ENCODE results near the gene ATP8A2.

ATP8A2 gene

GRCh38 chr13:25764378-25764777 lies 392.6 kb downstream of the ATP8A2 start:
- no peak overlapping the region for H3K4me3 ChIP-seq (ENCODE audit: low read depth, low read length)
- no peak for DNase-seq (ENCODE audit: low read depth)
- TF ChIP-seq CTCF (IDR thresholded peaks at IDR 0.05; ENCODE audit: low read depth, low read length) (no peak), MAX (IDR thresholded peaks at IDR 0.05; ENCODE audit: low read depth, low read length) (no peak), MYC (IDR thresholded peaks at IDR 0.05; ENCODE audit: low read depth, low read length) (no peak), POLR2A (IDR thresholded peaks at IDR 0.05; ENCODE audit: extremely low read depth, insufficient read length) (no peak)

GRCh38 chr13:25765266-25765665 lies 393.5 kb downstream of the ATP8A2 start:
- DNase-seq (ENCODE audit: low read depth), result no peak

GRCh38 chr13:25766576-25766975 lies 394.8 kb downstream of the ATP8A2 start:
- no peak for DNase-seq (ENCODE audit: low read depth)
- TF ChIP-seq MYC (IDR thresholded peaks at IDR 0.05; ENCODE audit: low read depth, low read length) (no peak), POLR2A (IDR thresholded peaks at IDR 0.05; ENCODE audit: extremely low read depth, insufficient read length) (no peak), CTCF (IDR thresholded peaks at IDR 0.05; ENCODE audit: low read depth, low read length) (no peak), MAX (IDR thresholded peaks at IDR 0.05; ENCODE audit: low read depth, low read length) (no peak)
- no peak overlapping the region for H3K4me3 ChIP-seq (ENCODE audit: low read depth, low read length)

More at GRCh38 chr13:25765266-25765665, 393.5 kb downstream of the ATP8A2 start:
- no peak overlapping the region for H3K4me3 ChIP-seq (ENCODE audit: low read depth, low read length)
- TF ChIP-seq CTCF (IDR thresholded peaks at IDR 0.05; ENCODE audit: low read depth, low read length), result no peak
- TF ChIP-seq MYC (IDR thresholded peaks at IDR 0.05; ENCODE audit: low read depth, low read length), result no peak
- TF ChIP-seq POLR2A (IDR thresholded peaks at IDR 0.05; ENCODE audit: extremely low read depth, insufficient read length), result no peak
- no peak for TF ChIP-seq MAX (IDR thresholded peaks at IDR 0.05; ENCODE audit: low read depth, low read length)

- TF ChIP-seq MAX (IDR thresholded peaks at IDR 0.05; ENCODE audit: low read depth, low read length), result no peak
- TF ChIP-seq POLR2A (IDR thresholded peaks at IDR 0.05; ENCODE audit: extremely low read depth, insufficient read length), result no peak
- TF ChIP-seq MYC (IDR thresholded peaks at IDR 0.05; ENCODE audit: low read depth, low read length), result no peak
- TF ChIP-seq CTCF (IDR thresholded peaks at IDR 0.05; ENCODE audit: low read depth, low read length), result no peak
- DNase-seq (ENCODE audit: low read depth), result no peak
- no peak overlapping the region for H3K4me3 ChIP-seq (ENCODE audit: low read depth, low read length)
Measured at GRCh38 chr13:25766991-25767390, 395.2 kb downstream of the ATP8A2 start.

GRCh38 chr13:25768376-25768775 lies 396.6 kb downstream of the ATP8A2 start:
- no peak for DNase-seq (ENCODE audit: low read depth)
- no peak for TF ChIP-seq MAX (IDR thresholded peaks at IDR 0.05; ENCODE audit: low read depth, low read length)
- TF ChIP-seq MYC (IDR thresholded peaks at IDR 0.05; ENCODE audit: low read depth, low read length), result no peak
- TF ChIP-seq POLR2A (IDR thresholded peaks at IDR 0.05; ENCODE audit: extremely low read depth, insufficient read length), result no peak
- TF ChIP-seq CTCF (IDR thresholded peaks at IDR 0.05; ENCODE audit: low read depth, low read length), result no peak
- H3K4me3 ChIP-seq (ENCODE audit: low read depth, low read length), result no peak overlapping the region

GRCh38 chr13:25768838-25769237 lies 397.1 kb downstream of the ATP8A2 start:
- TF ChIP-seq MYC (IDR thresholded peaks at IDR 0.05; ENCODE audit: low read depth, low read length), result no peak
- TF ChIP-seq POLR2A (IDR thresholded peaks at IDR 0.05; ENCODE audit: extremely low read depth, insufficient read length), result no peak
- TF ChIP-seq MAX (IDR thresholded peaks at IDR 0.05; ENCODE audit: low read depth, low read length), result no peak
- no peak for TF ChIP-seq CTCF (IDR thresholded peaks at IDR 0.05; ENCODE audit: low read depth, low read length)
- H3K4me3 ChIP-seq (ENCODE audit: low read depth, low read length), result no peak overlapping the region
- no peak for DNase-seq (ENCODE audit: low read depth)

Measured in NB4 (cell line).